GM21367 (cell line): ENCODE measurements around the gene SHISA5.
"Not testable (repeated sequence)": the region's sequence is repeated elsewhere in the genome, so short reads cannot be mapped to it uniquely, and the experiment has no call there.

Source experiments
- ATAC-seq: cut with Tn5 transposase; IDR thresholded peaks from one replicate; pipeline ENCODE4 v1.9.1; 2021; ENCODE audit not compliant: unreplicated experiment

Gene SHISA5

DNA sequence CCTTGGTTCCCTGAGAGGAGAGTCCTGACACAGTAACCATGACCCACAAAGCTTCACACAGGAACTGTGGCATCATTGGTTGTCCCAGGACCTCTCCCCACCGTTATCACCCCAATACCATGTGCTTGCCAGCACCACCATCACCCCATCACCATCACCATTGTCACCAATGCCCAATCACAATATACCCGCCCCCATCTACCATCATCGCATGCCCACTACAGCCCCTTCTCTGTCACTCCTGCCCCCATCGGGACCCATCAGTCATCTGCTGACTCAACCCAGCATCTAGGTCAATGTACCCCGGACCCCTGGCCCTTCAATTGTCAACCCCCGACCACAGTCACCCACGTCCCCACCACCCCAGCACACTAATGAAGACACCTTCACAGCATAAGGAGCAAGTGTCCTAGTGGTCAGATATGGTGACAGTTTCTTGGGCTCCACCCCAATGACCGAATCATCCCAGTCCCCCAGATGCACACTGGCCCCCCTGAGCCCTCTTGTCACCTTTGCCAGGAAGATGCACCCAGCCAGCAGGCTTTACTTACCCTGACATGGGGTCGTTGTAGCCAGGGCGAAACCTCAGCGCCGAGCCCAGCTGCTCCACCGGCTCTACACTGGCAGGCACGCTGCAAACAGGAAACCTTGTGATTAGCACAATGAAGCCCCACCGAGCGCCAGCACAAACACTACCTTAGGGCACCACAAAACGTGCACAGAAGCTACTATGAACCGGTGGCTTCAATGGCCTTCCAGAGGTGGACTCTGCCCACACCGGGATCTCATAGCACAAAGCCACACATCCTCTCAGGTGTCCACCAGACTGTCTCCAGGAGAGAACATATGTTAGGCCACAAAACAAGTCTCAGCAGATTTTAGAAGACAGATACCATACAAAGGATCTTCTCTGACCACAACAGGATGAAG is 25.1 kb downstream of the SHISA5 start:
- ATAC-seq, result no peak

DNA sequence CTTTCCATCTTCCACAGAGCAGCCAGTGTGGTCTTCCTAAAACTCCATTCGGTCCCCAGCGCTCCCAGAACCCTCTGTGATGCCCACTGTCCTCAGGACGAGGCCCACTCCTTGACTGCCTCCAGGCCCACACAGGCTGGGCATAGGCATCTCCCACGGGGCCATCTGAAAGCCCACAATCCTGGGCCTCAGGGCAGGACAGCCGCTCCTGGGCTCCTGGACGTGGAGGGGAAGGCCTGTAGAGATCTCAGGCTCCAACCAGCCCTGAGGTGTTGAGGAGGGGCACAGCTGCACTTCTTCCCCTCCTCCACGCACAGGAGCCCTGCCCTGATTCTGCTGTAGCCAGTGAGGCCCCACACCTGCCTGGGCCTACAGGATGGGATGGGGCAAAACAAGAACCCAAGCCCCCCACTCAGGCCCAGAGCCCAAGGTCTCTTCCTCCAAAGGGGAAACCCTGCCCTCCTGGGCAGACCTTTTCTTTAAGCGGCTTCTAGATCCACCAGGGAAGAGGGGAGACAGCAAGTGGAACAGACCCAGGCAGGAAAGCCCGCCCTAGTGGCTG is 25.9 kb downstream of the SHISA5 start:
- no peak for ATAC-seq

GRCh38 chr3:48476426-48477053 is 27.4 kb downstream of the SHISA5 start:
- ATAC-seq, result no peak

DNA sequence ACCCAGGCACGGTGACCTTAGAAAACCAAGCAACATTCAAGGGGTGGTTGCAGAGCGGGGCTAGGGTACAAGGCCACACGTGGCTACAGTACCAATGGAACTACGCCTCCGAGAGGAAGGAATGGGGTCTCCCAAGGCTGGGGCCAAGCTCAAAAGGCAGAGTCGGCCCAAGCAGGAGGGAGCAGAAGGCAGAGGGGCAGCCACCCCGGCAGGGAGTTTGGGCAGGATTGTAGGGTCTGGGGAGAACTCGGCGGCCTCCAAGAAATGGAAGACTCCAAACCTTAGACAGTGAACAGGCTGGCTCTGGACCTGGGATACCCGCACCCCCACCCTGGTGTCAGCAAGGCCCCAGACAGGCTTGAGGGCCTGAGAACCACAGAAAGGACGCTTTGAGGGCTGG is 28.8 kb downstream of the SHISA5 start:
- no peak for ATAC-seq

DNA sequence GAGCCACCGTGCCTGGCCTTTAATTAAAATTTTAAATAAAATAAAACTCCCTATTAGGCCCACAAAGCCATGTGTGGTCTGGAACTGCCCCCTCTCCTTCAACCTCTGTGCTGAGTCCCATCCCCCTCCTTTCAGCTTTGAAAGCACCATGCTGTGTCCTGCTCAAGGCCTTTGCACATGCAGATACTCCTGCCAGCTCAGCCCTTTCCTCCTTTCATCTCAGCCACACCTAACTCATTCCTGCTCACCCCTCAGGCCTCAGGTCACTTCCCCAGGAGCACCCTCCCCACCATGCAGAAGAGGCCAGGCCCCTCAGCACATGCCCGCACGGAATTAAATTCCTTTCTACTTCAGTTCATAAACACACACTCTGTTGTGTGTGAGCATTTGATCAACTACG is 29.4 kb downstream of the SHISA5 start:
- no peak for ATAC-seq

DNA sequence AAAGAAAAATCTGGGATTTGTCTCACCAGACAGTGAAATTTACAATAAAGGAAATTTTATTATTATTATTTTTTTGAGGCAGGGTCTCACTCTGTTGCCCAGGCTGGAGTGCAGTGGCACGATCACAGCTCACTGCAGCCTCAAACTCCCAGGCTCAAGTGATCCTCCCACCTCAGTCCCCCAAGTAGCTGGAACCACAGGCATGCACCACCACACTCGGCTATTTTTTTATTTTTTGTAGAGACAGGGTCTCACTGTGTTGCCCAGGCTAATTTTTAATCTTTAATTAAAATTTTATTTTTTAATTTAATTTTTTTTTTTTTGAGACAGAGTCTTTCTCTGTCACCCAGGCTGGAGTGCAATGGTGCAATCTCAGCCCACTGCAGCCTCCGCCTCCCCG is 29.9 kb downstream of the SHISA5 start:
- not testable (repeated sequence) for ATAC-seq

GRCh38 chr3:48473617-48473952 is 30.4 kb downstream of the SHISA5 start:
- no peak for ATAC-seq

GRCh38 chr3:48472923-48473616 is 30.9 kb downstream of the SHISA5 start:
- peak; percentile 76 for ATAC-seq

DNA sequence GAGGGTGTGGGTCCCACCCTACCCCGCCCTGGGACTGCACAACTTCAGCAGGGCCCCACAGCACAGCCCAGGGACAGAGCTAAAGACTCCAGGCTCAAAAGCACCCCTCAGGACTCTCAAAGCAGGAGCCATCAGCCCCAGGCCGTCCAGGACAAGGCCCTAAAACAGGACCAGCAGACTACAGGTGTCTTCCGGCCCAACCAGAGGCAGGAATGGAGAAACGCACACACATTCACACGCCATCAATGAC is 31.4 kb downstream of the SHISA5 start:
- ATAC-seq, result peak; percentile 16

- no peak for ATAC-seq
These were observed 33.7 kb downstream of the SHISA5 start for GRCh38 chr3:48470286-48470685.

- ATAC-seq, result no peak
These were observed 34.7 kb downstream of the SHISA5 start for GRCh38 chr3:48469046-48469915.

DNA sequence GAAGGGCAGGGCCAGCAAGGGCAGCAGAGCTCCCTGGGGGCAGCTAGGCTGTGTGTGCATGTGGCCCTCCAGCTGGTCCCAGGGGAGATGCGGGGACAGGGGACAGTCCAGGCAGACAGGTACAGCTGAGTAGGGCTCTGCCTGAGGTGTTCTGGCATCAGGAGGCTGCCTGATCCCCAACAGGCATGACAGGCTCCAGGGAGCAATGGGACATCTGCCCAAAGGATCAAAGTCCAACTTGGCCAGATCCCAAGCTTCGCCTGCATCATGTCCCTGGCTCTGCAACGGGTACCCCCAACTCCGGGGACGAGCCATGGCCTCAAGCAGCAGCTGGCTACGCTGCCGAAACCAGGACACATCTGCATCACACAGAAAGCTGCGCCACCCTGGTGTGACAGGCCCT is 35.6 kb downstream of the SHISA5 start:
- ATAC-seq, result no peak

GRCh38 chr3:48467473-48468267 is 36.3 kb downstream of the SHISA5 start:
- no peak for ATAC-seq

DNA sequence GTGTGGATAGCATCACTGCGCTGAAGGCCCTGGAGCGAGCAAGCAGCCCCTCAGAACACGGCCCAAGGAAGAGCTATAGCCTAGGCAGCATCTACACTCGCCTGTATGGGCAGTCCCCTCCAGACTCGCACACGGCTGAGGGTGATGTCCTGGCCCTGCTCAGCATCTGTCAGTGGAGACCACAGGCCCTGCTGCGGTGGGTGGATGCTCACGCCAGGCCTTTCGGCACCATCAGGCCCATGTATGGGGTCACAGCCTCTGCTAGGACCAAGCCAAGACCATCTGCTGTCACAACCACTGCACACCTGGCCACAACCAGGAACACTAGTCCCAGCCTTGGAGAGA is 36.9 kb downstream of the SHISA5 start:
- ATAC-seq, result no peak

DNA sequence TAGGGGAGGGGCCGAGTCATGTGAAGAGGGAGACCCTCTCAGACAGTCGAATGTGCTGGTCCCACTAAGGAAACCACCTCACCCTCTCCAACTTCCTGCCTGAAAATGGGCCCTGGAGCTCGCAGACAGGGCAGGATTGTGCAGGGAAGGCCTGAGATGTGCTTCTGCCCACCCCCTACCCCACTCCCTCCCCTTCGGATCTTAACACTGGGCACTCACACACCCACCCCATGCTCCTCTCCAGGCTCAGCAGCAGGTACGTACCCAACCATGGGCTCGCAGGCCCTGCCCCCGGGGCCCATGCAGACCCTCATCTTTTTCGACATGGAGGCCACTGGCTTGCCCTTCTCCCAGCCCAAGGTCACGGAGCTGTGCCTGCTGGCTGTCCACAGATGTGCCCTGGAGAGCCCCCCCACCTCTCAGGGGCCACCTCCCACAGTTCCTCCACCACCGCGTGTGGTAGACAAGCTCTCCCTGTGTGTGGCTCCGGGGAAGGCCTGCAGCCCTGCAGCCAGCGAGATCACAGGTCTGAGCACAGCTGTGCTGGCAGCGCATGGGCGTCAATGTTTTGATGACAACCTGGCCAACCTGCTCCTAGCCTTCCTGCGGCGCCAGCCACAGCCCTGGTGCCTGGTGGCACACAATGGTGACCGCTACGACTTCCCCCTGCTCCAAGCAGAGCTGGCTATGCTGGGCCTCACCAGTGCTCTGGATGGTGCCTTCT is 37.4 kb downstream of the SHISA5 start:
- peak; percentile 18 for ATAC-seq

GRCh38 chr3:48465531-48466378 is 38.2 kb downstream of the SHISA5 start:
- ATAC-seq, result peak; percentile 49

DNA sequence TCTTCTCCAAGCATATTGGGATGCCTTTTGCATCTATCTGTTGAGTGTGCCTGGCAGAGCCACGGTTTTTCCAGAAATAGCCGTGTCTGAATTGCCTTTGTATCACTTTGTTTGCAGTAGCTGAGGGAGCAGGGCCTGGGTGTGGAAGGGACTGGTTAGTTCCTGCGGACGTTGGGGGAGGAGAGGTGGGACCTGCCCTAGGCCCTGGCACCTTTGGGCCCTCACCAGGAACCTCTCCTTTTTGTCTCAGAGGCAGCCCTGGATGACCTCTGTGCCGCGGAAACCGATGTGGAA is 38.8 kb downstream of the SHISA5 start:
- no peak for ATAC-seq

GRCh38 chr3:48464713-48465221 is 39.2 kb downstream of the SHISA5 start:
- ATAC-seq, result no peak

DNA sequence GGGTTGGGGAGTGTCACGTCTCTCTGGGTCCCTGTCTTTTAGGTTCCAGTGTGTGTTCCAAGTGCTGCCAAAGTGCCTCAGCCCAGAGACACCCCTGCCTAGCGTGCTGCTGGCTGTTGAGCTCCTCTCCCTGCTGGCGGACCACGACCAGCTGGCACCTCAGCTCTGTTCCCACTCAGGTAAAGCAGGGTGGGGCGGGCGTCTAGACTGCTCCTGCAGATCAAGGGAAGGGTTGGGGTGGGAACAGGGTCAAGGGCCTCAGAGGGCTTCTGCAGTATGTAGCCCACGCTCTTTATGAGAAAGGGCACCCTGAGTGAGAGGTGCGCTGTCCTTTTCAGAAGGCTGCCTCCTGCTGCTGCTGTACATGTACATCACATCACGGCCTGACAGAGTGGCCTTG is 40.3 kb downstream of the SHISA5 start:
- ATAC-seq, result no peak
